NCI-H2171 (cell line): ENCODE data around the gene POLQ.
"Not testable (repeated sequence)": the region's sequence is repeated elsewhere in the genome, so short reads cannot be mapped to it uniquely, and the experiment has no call there.

Experiments
- DNase-seq: peaks from one replicate; lab custom pipeline; 2025; lab: John Stamatoyannopoulos, UW

The POLQ gene

GRCh38 chr3:121545574-121546455 lies at the start of gene POLQ:
TSS of gene POLQ (minus strand) at chr3:121545988. CDS start at chr3:121545877, 111 bp downstream.
- DNase-seq = peak; percentile 93

GRCh38 chr3:121594850-121595249 lies 49.1 kb upstream of the POLQ start:
- DNase-seq = no peak

GRCh38 chr3:121593806-121594205 lies 48.0 kb upstream of the POLQ start:
- not testable (repeated sequence) for DNase-seq

DNA sequence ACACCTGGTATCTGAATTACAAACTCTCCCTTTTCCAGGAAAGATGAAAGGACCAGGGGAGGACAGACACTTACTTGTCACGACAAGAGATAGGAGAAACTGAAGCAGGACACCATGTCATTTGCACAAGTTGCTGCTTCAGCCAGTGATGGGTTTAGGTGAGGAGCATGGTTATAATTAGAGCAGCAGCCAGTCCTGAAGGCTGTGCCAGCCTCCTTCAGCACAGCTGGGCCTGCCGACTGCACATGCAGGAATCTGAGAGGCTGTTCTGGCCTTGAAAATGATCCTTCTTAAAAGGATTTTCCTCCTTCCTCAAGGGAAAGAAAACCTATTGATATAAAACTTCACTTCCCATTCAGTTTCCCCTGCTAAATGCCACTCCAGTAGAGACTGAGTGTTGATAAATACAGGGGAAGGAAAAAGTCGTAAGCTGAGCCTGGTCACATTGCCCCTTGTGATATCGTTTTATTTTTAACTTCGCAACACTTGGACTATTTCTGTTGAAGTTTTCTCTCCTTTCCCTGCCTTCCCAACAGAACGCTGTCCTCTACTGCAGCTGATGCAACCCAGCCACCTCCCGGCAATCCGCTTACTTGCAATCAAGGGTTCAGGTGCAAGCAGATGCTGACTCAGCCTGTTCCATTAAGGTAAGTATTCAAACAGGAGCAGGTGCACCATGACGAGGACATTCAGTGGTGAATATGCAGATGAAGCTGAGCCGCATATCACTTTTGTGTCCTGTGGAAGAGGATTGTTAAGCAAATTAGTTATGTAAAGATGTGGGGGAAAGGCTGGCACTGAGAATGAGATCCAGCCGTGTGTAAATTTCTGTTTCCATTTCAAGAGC lies 47.3 kb upstream of the POLQ start, which contains the start of gene FBXO40:
FBXO40 (plus strand) TSS at position 524 of the 847 bp plus-strand sequence. CDS start 27,197 bp downstream, outside the sequence.
- DNase-seq = no peak

DNA sequence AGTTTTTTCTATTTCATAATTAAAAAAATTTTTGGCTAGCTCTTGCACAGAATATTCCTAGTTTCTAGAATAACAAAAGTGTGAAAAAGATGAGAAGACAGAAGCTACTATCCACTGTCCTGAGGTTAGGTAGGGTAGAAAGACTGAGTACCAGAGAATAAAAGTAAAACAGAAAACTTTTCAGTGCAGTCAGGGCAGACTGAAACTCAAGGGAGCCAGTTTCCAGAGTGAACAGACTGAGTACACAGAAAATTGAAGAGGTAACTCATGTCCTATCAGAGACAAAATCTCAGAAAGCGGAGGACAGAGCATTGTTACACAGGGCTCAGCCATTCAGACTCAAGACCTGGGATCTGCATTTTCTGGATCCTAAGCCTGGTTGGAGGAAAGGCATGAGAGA lies 38.6 kb upstream of the POLQ start:
- DNase-seq = no peak

- DNase-seq = no peak
Measured at GRCh38 chr3:121581691-121582090, 35.9 kb upstream of the POLQ start.

- peak; percentile 53 for DNase-seq
Measured at GRCh38 chr3:121574449-121574848, 28.7 kb upstream of the POLQ start.

DNA sequence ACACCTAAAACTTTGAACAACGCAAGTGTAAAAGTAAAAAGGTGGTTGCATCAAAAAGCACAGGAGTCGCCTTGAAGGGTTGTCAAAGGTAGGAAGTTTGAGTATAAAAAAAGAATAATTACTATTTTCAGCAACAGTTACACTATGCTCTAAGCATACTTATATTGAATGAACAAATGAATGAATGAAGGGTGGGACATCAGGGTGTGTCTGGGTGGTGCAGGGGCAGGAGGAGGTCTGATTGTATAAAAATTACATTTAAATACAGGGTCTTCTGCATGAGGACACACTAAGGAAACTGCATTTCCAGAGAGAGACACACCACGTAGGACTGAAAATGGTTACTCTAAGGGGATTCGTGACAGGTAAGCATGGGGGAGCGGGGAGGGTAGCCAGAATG lies 21.9 kb upstream of the POLQ start, which contains the start of gene ARGFX:
ARGFX (plus strand) TSS at position 301 of the 400 bp plus-strand sequence. CDS start 2,765 bp downstream, outside the sequence.
- DNase-seq = no peak

GRCh38 chr3:121566773-121567172 lies 21.0 kb upstream of the POLQ start:
- no peak for DNase-seq

DNA sequence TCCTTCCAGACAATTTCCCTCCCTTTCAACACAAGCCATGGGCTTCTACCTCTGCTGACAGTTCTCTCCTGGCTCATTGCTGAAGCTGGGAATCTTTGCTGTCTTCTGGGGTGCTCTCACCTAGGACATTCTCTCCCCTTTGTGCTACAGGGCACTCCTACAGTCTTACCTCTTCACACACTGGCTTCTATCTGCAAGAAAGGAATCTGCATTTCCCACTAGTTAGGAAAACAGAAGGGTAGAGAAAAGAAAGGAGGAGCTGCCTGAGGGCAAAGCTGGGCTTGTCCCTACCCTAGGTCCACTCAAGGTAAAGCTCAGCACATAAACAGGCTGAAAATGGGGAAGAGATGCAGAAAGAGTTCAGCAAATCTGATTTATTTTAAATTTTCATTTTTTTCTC lies 16.4 kb upstream of the POLQ start:
- DNase-seq = no peak

- no peak for DNase-seq
Measured at GRCh38 chr3:121557426-121557934, 11.7 kb upstream of the POLQ start.

- no peak for DNase-seq
Measured at GRCh38 chr3:121552797-121553196, 7.0 kb upstream of the POLQ start.

DNA sequence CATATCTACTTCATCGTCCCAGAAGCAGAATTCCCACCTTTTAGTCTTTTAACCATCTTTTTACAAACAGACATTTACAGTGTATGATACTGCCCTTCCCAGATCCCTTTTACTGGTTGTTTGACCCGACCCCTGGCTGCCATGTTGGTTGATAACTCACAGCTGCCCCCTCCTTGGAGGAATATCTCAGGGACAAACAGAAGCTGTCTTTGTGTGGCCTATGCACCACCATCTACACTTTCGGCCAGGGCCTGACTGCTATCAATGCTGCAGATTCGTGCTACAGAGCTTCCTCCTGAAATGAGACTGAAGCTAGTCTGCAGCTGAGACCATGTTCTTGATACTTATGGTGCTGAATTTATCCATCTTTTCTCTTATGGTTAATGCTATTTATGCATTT lies 6.6 kb upstream of the POLQ start:
- no peak for DNase-seq

DNA sequence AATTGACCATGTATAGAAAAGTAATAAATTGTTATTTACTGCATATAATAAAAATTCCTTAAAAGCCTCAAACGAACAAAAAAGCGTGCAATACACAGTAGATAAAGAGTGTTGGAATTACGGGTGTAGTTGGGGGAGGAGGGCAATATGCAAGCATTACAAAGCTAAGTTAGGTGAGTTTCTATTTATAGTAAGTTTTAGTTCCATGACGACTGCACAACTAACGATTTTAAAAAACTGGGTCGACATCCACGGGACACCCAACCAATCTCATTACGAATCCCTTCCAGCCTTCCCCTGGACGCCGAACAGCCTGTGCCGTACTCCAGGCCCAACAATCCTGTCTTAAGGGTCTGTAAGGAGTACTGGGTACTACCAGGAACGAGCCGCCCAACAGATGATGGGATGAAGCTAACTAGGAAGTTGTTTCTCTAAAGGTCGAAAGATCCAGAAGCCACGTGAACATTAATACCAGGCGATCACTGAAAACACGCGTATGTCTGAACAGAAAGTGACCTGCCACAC lies 677 bp downstream of the POLQ start:
- DNase-seq = no peak

DNA sequence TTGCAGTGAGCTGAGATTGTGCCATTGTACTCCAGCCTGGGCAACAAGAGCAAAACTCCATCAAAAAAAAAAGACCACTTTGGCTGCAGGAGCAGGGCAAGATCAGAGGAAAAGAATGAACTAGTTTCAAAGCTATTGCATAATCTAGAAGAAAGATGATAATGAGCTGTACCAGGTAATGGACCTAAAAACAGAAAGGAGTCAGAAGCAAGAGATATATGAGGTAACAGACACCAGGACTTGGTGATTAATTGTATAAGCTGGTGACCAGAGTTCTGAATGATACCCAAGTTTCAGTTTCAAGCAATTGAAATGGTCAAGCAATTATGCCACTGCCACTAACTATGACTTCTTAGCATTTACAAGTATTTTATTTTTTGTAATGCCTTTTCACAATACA lies 2.9 kb downstream of the POLQ start:
- DNase-seq = no peak

DNA sequence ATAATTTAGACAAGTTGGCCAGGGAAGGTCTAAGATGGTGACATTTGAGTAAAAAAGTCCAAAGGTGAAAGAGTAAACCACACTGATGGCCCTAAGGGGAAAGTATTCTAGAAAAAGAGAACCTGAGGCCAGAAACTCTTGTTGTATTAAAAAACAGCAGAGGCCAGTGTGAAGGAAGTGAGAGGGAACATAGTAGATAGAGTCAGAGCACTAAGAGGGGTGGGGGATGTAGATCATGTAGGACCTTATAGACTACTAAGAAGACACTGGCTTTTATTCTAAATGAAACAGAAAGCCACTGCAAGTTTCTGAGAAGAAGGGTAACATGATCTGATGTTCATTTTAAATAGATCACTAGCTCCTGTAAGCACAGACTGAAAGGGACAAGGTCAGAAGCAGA lies 14.5 kb downstream of the POLQ start:
- DNase-seq = no peak

GRCh38 chr3:121529308-121529707 lies 16.5 kb downstream of the POLQ start:
- DNase-seq = no peak

GRCh38 chr3:121520510-121520909 lies 25.3 kb downstream of the POLQ start:
- no peak for DNase-seq

GRCh38 chr3:121517953-121518655 lies 27.7 kb downstream of the POLQ start:
- no peak for DNase-seq

DNA sequence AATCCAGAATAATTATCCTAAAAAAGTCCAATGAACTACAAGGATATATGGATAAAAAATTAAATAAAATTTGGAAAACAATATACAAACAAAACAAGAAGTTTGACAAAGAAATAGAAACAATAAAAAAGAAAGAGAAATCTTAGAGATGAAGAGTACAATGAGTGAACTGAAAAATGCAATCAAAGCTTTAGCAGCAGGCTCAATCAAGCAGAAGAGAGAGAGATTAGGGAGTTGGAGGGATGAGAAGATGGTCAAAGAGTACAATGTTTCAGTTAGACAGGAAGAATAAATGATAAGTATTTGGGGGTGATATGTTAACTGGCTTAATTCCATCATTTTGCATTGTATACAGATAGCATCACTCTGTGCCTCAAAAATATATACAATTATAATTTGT lies 29.9 kb downstream of the POLQ start:
- DNase-seq = no peak

DNA sequence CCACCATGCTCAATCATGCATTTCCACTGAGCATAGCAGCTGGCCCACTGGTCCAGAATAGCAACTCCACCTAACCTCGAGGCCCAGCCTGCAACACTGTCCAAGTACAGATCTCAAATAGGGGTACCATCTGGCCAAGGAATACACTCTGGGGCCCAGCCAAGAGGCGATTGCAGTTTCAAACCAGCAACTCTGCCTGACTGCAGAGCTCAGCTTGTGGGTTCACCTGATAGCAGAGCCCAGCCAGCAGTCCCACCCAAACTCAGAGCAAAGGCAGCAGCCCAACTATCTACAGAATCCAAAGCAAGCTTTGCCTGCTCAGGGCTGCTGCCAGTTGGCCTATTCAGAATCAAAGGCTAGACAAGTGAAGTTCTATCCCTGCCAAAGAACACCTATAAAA lies 30.5 kb downstream of the POLQ start:
- no peak for DNase-seq

GRCh38 chr3:121514496-121514895 lies 31.3 kb downstream of the POLQ start:
- no peak for DNase-seq
